ENCODE measurements around the gene NXN. TPM values are rescaled to one million over a fixed set of nuclear protein-coding genes. Genes with fewer than 3 reads are reported as not detected.
"Not testable (repeated sequence)": the region's sequence is repeated elsewhere in the genome, so short reads cannot be mapped to it uniquely, and the experiment has no call there.

NXN gene
- total RNA-seq, 1 experiment from 2014 or later: 47.1 TPM

GRCh38 chr17:830381-830780 lies 149.2 kb downstream of the NXN start:
- DNase-seq (ENCODE audit: low spot score): no peak

GRCh38 chr17:829614-830013 lies 150.0 kb downstream of the NXN start:
- DNase-seq (ENCODE audit: low spot score): not testable (repeated sequence)

GRCh38 chr17:828761-829160 lies 150.8 kb downstream of the NXN start:
- no peak for DNase-seq (ENCODE audit: low spot score)

DNA sequence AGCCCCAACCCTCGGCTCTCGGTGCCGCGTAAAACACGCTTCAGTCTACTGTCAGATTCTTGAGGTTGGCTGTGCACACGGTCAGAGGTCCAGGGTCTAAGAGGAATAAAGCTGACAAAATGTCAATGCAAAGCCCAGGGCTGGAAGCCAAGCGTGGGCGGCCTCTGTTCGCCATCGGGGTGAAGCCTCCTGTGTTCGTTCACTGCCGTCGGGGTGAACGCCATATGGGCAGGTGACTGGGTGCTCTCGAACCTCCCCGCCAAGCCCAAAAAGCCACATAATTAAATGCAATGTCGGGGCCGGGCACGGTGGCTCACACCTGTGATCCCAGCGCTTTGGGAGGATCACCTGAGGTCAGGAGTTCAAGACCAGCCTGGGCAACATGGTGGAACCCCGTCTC lies 152.8 kb downstream of the NXN start:
- DNase-seq (ENCODE audit: low spot score): no peak

- DNase-seq (ENCODE audit: low spot score): no peak
Observed at GRCh38 chr17:825216-825615, 154.4 kb downstream of the NXN start.

- DNase-seq (ENCODE audit: low spot score): no peak
Observed at GRCh38 chr17:824378-824777, 155.2 kb downstream of the NXN start.

- no peak for DNase-seq (ENCODE audit: low spot score)
Observed at GRCh38 chr17:823501-823902, 156.1 kb downstream of the NXN start.

DNA sequence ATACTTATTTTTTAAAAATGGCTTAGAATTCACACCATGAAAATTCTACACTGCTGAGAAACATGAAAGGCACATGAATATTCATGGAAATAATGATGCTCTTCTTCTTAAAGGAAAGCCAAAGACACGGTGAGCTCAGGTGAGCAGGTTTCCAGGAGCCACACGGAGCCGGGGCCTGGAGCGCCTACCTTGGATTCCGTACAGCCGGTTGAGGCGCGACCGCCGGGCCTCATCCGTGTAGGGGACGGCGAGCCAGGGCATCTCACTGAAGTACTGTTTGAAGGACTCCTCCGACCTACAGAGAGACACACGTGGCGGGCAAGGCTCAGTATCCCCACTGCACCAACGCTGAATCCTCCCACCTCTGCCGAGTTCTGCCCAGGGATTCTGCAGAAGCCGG lies 160.3 kb downstream of the NXN start:
- DNase-seq (ENCODE audit: low spot score): no peak

DNA sequence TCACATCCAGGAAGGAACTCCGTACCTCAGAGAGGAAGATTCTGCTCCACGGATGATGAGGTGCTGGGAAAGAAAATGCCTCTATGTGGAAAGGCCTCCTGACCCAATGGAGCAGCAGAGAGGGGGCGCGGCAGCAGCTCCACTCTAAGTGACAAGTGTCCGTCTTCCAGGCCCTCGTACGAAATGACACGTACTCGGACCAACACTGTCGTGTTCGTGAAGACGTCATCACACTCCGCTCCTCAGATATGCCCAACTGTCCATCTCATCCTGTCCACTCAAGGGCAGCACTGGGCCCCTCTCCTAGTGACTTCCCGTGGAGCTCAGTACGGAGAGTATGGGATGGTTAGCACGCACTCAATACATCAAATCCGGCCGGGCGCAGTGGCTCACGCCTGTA lies 165.2 kb downstream of the NXN start:
- DNase-seq (ENCODE audit: low spot score): no peak

GRCh38 chr17:812638-813204 lies 166.9 kb downstream of the NXN start:
- no peak for DNase-seq (ENCODE audit: low spot score)

DNA sequence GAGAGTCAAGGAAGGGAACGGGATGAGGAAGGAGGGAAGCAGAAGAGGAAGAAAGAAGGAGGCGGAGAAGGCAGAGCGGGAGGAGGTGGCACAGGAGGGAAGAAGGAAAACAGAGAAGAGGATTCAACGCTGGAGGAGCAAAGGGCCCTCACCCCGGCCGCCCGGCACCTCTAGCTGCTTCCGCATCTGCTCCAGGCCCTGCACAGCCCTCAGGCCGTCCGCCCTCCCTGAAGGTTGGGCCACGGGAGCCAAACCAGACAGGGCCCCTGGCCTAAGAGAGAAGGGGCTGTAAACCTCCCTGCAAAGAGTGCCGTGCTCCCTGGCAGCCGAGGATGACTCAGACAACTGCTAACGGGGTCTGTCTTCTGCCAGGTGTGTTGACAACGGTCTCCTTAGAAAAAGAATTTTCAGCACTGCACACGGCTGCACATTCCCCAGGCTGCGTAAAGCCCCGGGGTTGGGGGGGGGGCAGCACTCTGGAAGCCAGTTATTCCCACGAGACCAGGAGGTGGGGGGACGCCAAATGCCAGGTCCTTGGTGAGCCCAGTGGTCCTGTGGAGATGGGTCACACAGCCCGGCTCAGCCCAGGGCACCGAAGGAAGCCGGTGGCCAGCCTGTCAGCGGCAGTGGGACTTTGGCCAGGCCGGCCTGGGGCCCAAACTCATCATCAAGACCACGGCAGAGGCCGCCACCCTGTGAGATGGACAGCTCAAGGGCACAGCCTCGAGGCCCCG lies 168.4 kb downstream of the NXN start:
- DNase-seq (ENCODE audit: low spot score): no peak

DNA sequence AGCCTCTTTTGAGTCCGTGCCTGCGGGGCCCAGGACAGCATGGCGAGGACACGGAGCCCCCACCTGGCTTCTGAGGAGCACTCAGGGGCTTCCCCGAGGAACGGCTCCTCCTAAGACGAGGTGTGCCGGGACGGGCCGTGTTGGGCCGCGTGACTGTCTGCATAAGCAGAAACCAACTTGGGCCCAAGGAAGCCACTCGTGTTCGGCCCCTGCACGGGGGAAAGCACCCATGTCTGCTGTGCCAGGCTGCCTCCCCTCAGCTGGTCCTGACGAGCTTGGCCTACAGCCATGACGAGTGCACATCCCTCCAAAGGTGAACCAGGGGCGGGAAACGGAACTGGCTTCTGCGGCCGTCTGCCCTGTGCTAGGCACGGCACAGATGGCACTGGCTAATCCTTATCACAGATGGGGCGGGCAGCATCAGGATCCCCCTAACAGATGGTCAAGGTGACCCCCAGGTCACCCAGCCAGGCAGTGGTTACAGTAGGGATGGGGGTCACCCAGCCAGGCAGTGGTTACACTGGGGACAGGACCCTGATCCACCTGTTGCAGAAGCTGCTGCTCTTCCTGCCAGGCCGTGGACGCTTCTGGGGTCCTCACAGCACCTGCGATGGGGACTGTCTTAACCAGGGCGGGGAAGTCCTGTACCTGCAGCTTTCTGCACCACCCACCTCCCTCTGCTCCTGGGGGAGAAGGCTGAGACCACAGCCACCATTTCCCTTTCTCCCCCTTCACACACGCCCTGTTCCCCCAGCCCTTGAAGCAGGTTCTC lies 171.9 kb downstream of the NXN start:
- DNase-seq (ENCODE audit: low spot score): no peak

DNA sequence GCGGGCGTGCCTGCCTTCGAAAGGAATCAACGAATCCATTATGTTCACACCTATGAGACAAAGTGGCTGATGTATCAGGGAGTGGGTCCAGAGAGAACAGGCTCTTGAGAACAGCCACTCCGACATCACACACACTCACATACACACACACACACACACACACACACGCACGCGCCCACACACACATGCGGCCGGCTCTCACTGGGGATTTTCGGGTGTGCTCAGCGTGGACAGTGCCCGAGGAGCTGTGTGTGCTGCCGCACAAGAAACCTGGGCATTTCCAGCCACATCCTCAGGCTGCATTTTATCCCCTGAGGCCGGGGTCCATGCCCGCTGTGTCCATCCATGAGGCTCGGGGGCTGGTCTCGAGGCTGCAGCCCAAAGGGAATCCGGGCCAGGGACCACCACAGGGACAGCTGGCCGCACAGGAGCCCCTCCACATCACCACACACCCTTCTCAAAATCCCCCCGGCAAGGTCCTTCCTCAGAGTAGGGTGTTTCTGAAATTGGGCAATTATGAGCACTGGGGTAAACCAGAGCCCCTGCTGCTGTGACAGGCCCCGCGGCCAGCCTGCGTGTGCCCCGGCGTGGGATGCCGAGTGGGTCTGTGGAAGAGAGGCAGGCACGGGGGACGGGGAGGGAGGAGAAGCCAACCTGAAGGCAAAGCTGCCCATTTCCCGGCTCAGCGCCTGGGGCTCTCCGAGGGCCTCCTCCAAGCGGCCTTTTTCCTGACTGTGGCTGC lies 172.6 kb downstream of the NXN start:
- no peak for DNase-seq (ENCODE audit: low spot score)

GRCh38 chr17:806346-806745 lies 173.2 kb downstream of the NXN start:
- DNase-seq (ENCODE audit: low spot score): no peak

DNA sequence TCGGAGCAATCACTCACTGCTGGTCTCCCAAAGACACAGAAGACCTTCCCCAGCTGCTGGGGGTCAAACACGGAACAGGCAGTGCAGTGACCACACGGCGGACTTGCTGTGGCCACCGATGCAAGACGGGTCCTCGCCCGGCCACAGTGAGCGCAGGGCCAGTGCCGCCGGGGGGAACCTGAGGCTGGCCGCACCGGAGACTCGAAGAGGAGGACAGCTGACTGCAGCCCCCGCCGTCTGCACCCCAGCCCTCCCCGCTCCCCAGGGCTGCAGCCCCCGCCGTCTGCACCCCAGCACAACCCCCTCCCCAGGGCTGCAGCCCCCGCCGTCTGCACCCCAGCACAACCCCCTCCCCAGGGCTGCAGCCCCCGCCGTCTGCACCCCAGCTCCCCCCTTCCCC lies 173.7 kb downstream of the NXN start:
- not testable (repeated sequence) for DNase-seq (ENCODE audit: low spot score)

- no peak for DNase-seq (ENCODE audit: low spot score)
Observed at GRCh38 chr17:804541-805435, 174.8 kb downstream of the NXN start.

DNA sequence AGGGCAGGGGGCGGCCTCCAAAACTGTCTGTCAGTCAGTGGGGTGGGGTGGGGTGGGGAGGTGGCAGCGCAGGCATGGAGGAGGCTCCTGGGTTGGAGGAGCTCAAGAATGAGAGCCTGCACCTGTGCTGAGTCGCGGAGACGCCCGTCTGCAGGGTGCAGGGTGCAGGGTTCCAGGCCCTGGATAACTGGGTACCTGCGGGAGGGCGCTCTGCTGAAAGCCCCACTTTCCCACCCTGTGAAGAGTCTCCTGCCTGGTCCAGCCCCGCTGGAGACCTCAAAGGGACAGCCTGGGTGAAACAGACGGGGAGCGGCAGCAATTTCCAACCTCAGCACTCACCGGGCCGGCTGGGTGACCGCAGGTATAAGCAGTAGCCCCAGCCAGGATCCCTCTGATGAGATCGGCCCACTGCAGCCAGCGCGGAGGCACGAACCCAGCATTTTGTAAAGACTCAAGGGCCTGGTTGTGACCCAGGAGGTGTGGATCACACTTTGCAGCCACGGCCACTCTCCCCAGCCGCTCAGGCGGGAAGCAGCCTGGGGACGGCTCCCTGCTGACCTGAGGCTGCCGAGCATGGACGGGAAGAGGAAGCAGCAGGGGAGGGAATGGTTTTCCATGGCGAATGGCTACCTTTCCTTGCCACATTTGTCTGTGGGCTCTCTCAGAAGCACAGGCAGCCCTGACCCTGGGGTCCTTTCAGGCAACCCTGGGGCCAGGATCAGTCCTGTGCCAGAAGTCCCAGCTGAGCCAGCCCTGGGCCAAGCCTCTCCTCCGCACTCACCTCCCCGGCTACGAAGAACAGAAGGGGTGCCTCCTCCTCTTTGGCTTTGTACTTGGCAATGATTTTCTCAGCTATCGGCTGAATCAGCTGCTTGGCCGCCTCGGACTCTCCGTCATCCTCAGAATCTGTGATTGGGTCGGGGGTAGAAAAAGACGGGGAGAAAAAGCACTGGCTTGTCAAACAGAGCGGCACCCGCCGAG lies 176.4 kb downstream of the NXN start:
- no peak for DNase-seq (ENCODE audit: low spot score)

- DNase-seq (ENCODE audit: low spot score): no peak
Observed at GRCh38 chr17:802481-802880, 177.1 kb downstream of the NXN start.

DNA sequence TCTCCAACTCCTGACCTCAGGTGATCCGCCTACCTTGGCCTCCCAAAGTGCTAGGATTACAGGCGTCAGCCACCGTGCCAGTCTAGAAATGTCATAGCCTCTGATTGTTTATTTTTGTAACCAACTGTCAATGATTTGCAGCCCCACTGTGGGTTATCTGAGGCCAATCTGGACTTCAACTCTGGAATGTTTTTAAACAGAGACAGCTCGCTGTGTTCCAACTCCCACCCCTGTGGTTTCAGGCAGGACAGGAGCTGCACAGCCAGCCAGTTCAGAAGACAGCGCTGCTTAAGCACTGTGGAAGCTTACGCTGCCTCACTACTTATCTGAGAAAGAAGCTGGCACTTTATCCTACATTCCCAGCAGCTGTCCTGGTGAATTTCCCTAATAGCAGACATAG lies 177.9 kb downstream of the NXN start:
- DNase-seq (ENCODE audit: low spot score): no peak
